WTC11 (cell line): ENCODE results near the gene TARP.

Experiments
- ATAC-seq: fragments of 200-7000 bp; cut with Tn5 transposase; 2 replicates; pipeline ENCODE4 v1.10.0; 2021; ENCODE audit warnings: mild to moderate bottlenecking, moderate library complexity
- CTCF ChIA-PET: fragments of 300-600 bp; sonication (Branson Sonifier 250); formaldehyde crosslinking; loops from one replicate; lab custom pipeline; 2021; ENCODE audit warnings: antibody characterized with exemption; lab: Charles Lee
- POLR2A ChIA-PET: fragments of 350-600 bp; sonication (Branson Sonifier 250); formaldehyde crosslinking; loops from one replicate; lab custom pipeline; 2021; ENCODE audit warnings: antibody characterized with exemption; lab: Charles Lee
- DNase-seq: peaks from one replicate; pipeline ENCODE4 v3.0.0; 2021; ENCODE audit warnings: low spot score
- H3K27ac Mint-ChIP-seq: 2 replicates; pipeline ENCODE4 v1.8.0; 2021; ENCODE audit warnings: mixed read lengths
- H3K27me3 Mint-ChIP-seq: 2 replicates; pipeline ENCODE4 v1.8.0; 2021; ENCODE audit warnings: low read depth, mild to moderate bottlenecking, moderate library complexity, mixed read lengths
- H3K36me3 Mint-ChIP-seq: 2 replicates; pipeline ENCODE4 v1.8.0; 2021; ENCODE audit warnings: mixed read lengths
- H3K4me1 Mint-ChIP-seq: 2 replicates; pipeline ENCODE4 v1.8.0; 2022; ENCODE audit warnings: mixed read lengths
- H3K4me3 Mint-ChIP-seq: 2 replicates; pipeline ENCODE4 v1.8.0; 2021; ENCODE audit warnings: mild to moderate bottlenecking, moderate library complexity, mixed read lengths
- H3K9me3 Mint-ChIP-seq: 2 replicates; pipeline ENCODE4 v1.8.0; 2021; ENCODE audit warnings: mixed read lengths
- ARID4B ChIP-seq: sonication (generic); formaldehyde crosslinking; IDR thresholded peaks from 2 replicates; pipeline ENCODE4 v1.8.0; 2023; ENCODE audit warnings: missing genetic modification reagents, mild to moderate bottlenecking, borderline replicate concordance
- ELF4 ChIP-seq: sonication (generic); formaldehyde crosslinking; IDR thresholded peaks from 2 replicates; pipeline ENCODE4 v1.8.1; 2022; ENCODE audit warnings: low read depth, mild to moderate bottlenecking, moderate library complexity, missing genetic modification reagents
- ETV6 ChIP-seq: sonication (generic); formaldehyde crosslinking; IDR thresholded peaks from 2 replicates; pipeline ENCODE4 v1.8.1; 2022; ENCODE audit warnings: mild to moderate bottlenecking, missing genetic modification reagents
- GABPB1 ChIP-seq: sonication (generic); formaldehyde crosslinking; IDR thresholded peaks from 2 replicates; pipeline ENCODE4 v1.8.1; 2023; ENCODE audit warnings: mild to moderate bottlenecking, missing genetic modification reagents
- NFYB ChIP-seq: sonication (generic); formaldehyde crosslinking; conservative IDR thresholded peaks from 2 replicates; pipeline ENCODE4 v1.8.0; 2022; ENCODE audit warnings: low read depth, missing genetic modification reagents
- RELA ChIP-seq: sonication (generic); formaldehyde crosslinking; IDR thresholded peaks from 2 replicates; pipeline ENCODE4 v1.8.1; 2022; ENCODE audit warnings: missing genetic modification reagents, mild to moderate bottlenecking, borderline replicate concordance
- SMAD3 ChIP-seq: sonication (generic); formaldehyde crosslinking; IDR thresholded peaks from 2 replicates; pipeline ENCODE4 v1.8.0; 2022; ENCODE audit warnings: missing genetic modification reagents, mild to moderate bottlenecking, borderline replicate concordance
- SP1 ChIP-seq: sonication (generic); formaldehyde crosslinking; conservative IDR thresholded peaks from 2 replicates; pipeline ENCODE4 v1.8.1; 2022; ENCODE audit warnings: missing genetic modification reagents
- TEAD4 ChIP-seq: sonication (generic); formaldehyde crosslinking; IDR thresholded peaks from 2 replicates; pipeline ENCODE4 v1.8.0; 2022; ENCODE audit warnings: mild to moderate bottlenecking, missing genetic modification reagents
- ZBTB21 ChIP-seq: sonication (generic); formaldehyde crosslinking; IDR thresholded peaks from 2 replicates; pipeline ENCODE4 v1.8.1; 2023; ENCODE audit warnings: mild to moderate bottlenecking, missing genetic modification reagents, borderline replicate concordance
- ZNF671 ChIP-seq: fragments of 250-450 bp; sonication (Bioruptor Pico); IDR thresholded peaks from 2 replicates; pipeline ENCODE4 v1.8.0; 2021; ENCODE audit warnings: mild to moderate bottlenecking
- TF ChIP-seq, protein P1 (sequence below): sonication (generic); formaldehyde crosslinking; IDR thresholded peaks from 2 replicates; pipeline ENCODE4 v1.8.1; 2023; ENCODE audit warnings: mild to moderate bottlenecking, missing genetic modification reagents, moderate library complexity
- TF ChIP-seq, protein P2 (sequence below): sonication (generic); formaldehyde crosslinking; IDR thresholded peaks from 2 replicates; pipeline ENCODE4 v1.8.0; 2023; ENCODE audit warnings: missing genetic modification reagents
- TF ChIP-seq, protein P3 (sequence below): sonication (generic); formaldehyde crosslinking; IDR thresholded peaks from 2 replicates; pipeline ENCODE4 v1.8.1; 2022; ENCODE audit warnings: low read depth, missing genetic modification reagents, borderline replicate concordance
- TF ChIP-seq, protein P4 (sequence below): sonication (generic); formaldehyde crosslinking; IDR thresholded peaks from 2 replicates; pipeline ENCODE4 v1.8.1; 2023; ENCODE audit warnings: mild to moderate bottlenecking, missing genetic modification reagents

Gene TARP

DNA sequence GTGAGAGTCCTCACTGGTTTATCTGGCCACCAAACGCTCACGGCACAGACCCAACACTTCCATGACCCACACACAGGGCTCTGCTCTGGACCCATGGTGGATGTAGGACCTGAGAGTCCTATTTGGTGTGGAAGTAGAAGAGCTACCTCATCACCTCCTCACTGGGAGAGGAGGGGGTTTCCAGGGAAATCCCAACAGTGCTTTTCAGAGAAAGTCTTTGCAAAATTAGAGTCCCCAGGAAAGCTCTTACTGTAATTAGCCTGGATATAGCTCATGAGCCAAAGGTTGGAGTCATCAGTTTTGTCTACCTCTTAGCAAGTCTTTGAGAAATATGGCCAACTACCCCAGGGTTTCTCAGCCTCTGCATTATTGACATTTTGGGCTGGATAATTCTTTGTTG, 34.7 kb upstream of the TARP start:
- ATAC-seq: no peak
- no peak for DNase-seq
- H3K4me3 Mint-ChIP-seq: no peak overlapping the region
- CTCF ChIA-PET: interaction anchor here (1.2 to 1.4 kb wide), 3 partner anchors 11 to 92 kb away, joined by 4 to 6 read pairs (median 5); no protein-coding TSS in a partner anchor
- TF ChIP-seq ZBTB21 (CRISPR knock-in tag): no peak
- TF ChIP-seq, protein P1, sequence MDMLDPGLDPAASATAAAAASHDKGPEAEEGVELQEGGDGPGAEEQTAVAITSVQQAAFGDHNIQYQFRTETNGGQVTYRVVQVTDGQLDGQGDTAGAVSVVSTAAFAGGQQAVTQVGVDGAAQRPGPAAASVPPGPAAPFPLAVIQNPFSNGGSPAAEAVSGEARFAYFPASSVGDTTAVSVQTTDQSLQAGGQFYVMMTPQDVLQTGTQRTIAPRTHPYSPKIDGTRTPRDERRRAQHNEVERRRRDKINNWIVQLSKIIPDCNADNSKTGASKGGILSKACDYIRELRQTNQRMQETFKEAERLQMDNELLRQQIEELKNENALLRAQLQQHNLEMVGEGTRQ: no peak
- TF ChIP-seq TEAD4: no peak
- no peak for TF ChIP-seq SMAD3 (CRISPR knock-in tag)
- TF ChIP-seq ELF4 (CRISPR knock-in tag): no peak
- no peak for TF ChIP-seq ETV6 (CRISPR knock-in tag)
- no peak for TF ChIP-seq NFYB
- TF ChIP-seq, protein P2, sequence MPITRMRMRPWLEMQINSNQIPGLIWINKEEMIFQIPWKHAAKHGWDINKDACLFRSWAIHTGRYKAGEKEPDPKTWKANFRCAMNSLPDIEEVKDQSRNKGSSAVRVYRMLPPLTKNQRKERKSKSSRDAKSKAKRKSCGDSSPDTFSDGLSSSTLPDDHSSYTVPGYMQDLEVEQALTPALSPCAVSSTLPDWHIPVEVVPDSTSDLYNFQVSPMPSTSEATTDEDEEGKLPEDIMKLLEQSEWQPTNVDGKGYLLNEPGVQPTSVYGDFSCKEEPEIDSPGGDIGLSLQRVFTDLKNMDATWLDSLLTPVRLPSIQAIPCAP (CRISPR knock-in tag): no peak
- H3K27me3 Mint-ChIP-seq: no peaks in the 10 kb centered on the region
- no peak overlapping the region for H3K27ac Mint-ChIP-seq
- H3K4me1 Mint-ChIP-seq: peaks cover 17% of the 10 kb centered on the region; the same call in 1 of the 2 replicates
- no peaks in the 10 kb centered on the region for H3K36me3 Mint-ChIP-seq
- peaks cover 5% of the 10 kb centered on the region for H3K9me3 Mint-ChIP-seq
- POLR2A ChIA-PET: no interaction called here

GRCh38 chr7:38307640-38308039, 34.2 kb upstream of the TARP start:
- ChIA-PET POLR2A (no interaction called here), CTCF (interaction anchor here (1.2 to 1.4 kb wide), 3 partner anchors 11 to 92 kb away, joined by 4 to 6 read pairs (median 5); no protein-coding TSS in a partner anchor)
- no peak for TF ChIP-seq GABPB1
- no peak for TF ChIP-seq ZNF671 (CRISPR knock-in tag)
- TF ChIP-seq, protein P3, sequence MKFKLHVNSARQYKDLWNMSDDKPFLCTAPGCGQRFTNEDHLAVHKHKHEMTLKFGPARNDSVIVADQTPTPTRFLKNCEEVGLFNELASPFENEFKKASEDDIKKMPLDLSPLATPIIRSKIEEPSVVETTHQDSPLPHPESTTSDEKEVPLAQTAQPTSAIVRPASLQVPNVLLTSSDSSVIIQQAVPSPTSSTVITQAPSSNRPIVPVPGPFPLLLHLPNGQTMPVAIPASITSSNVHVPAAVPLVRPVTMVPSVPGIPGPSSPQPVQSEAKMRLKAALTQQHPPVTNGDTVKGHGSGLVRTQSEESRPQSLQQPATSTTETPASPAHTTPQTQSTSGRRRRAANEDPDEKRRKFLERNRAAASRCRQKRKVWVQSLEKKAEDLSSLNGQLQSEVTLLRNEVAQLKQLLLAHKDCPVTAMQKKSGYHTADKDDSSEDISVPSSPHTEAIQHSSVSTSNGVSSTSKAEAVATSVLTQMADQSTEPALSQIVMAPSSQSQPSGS (CRISPR knock-in tag): no peak
- TF ChIP-seq RELA (CRISPR knock-in tag): no peak
- no peak for TF ChIP-seq SP1 (CRISPR knock-in tag)
- TF ChIP-seq, protein P4, sequence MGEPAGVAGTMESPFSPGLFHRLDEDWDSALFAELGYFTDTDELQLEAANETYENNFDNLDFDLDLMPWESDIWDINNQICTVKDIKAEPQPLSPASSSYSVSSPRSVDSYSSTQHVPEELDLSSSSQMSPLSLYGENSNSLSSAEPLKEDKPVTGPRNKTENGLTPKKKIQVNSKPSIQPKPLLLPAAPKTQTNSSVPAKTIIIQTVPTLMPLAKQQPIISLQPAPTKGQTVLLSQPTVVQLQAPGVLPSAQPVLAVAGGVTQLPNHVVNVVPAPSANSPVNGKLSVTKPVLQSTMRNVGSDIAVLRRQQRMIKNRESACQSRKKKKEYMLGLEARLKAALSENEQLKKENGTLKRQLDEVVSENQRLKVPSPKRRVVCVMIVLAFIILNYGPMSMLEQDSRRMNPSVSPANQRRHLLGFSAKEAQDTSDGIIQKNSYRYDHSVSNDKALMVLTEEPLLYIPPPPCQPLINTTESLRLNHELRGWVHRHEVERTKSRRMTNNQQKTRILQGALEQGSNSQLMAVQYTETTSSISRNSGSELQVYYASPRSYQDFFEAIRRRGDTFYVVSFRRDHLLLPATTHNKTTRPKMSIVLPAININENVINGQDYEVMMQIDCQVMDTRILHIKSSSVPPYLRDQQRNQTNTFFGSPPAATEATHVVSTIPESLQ (CRISPR knock-in tag): no peak
- TF ChIP-seq, protein P1: no peak
- no peak for TF ChIP-seq ARID4B (CRISPR knock-in tag)
- DNase-seq (no peak), ATAC-seq (no peak)
- Mint-ChIP-seq H3K36me3 (no peaks in the 10 kb centered on the region), H3K27ac (no peak overlapping the region), H3K4me3 (no peak overlapping the region), H3K27me3 (no peaks in the 10 kb centered on the region), H3K4me1 (peaks cover 17% of the 10 kb centered on the region; the same call in 1 of the 2 replicates), H3K9me3 (peaks cover 5% of the 10 kb centered on the region)
